ENCODE data around the gene KCNQ1.

The KCNQ1 gene

GRCh38 chr11:2791521-2792380 lies 346.9 kb downstream of the KCNQ1 start:
- no peak for DNase-seq

- DNase-seq, result no peak
Measured at GRCh38 chr11:2792381-2793250, 347.8 kb downstream of the KCNQ1 start.

GRCh38 chr11:2793701-2794045 lies 348.9 kb downstream of the KCNQ1 start:
- DNase-seq, result no peak

- DNase-seq, result no peak
Measured at GRCh38 chr11:2794046-2794967, 349.5 kb downstream of the KCNQ1 start.

GRCh38 chr11:2794968-2795322 lies 350.1 kb downstream of the KCNQ1 start:
- DNase-seq, result no peak

GRCh38 chr11:2795491-2795991 lies 350.7 kb downstream of the KCNQ1 start:
- DNase-seq, result no peak

GRCh38 chr11:2796091-2796490 lies 351.3 kb downstream of the KCNQ1 start:
- DNase-seq, result no peak

GRCh38 chr11:2796508-2797113 lies 351.8 kb downstream of the KCNQ1 start:
- DNase-seq, result no peak

- no peak for DNase-seq
Measured at GRCh38 chr11:2797121-2797711, 352.4 kb downstream of the KCNQ1 start.

GRCh38 chr11:2797741-2798361 lies 353.0 kb downstream of the KCNQ1 start:
- no peak for DNase-seq

GRCh38 chr11:2798951-2799761 lies 354.3 kb downstream of the KCNQ1 start:
- DNase-seq, result no peak

- no peak for DNase-seq
Measured at GRCh38 chr11:2799881-2800654, 355.3 kb downstream of the KCNQ1 start.

GRCh38 chr11:2800655-2801531 lies 356.1 kb downstream of the KCNQ1 start:
- no peak for DNase-seq

- no peak for DNase-seq
Measured at GRCh38 chr11:2801711-2802388, 357.0 kb downstream of the KCNQ1 start.

GRCh38 chr11:2802389-2803185 lies 357.8 kb downstream of the KCNQ1 start:
- no peak for DNase-seq

GRCh38 chr11:2803186-2804091 lies 358.6 kb downstream of the KCNQ1 start:
- no peak for DNase-seq
